Ovary (tissue), 3 donors: ENCODE data around the gene ATAD2B.

Experiments
- CTCF ChIP-seq, 3 donors: fragments of 450-650 bp in 2 of 3; fragments of 200-600 bp in 1 of 3; IDR thresholded peaks; one replicate each; pipeline versions ENCODE4 v1.5.1 to v1.8.0; 2016 to 2022; ENCODE audit warnings: antibody characterized with exemption in 3 of 3, mild to moderate bottlenecking in 1 of 3
- EP300 ChIP-seq: sonication (generic); formaldehyde crosslinking; IDR thresholded peaks from one replicate; pipeline ENCODE4 v1.6.1; 2017; ENCODE audit warnings: antibody characterized with exemption
- POLR2A ChIP-seq: fragments of 450-650 bp; IDR thresholded peaks from one replicate; pipeline ENCODE4 v1.6.1; 2017; ENCODE audit warnings: antibody characterized with exemption, mild to moderate bottlenecking, moderate library complexity
- donor health status: DM: no; HTN: no; CAD: no.

DNA sequence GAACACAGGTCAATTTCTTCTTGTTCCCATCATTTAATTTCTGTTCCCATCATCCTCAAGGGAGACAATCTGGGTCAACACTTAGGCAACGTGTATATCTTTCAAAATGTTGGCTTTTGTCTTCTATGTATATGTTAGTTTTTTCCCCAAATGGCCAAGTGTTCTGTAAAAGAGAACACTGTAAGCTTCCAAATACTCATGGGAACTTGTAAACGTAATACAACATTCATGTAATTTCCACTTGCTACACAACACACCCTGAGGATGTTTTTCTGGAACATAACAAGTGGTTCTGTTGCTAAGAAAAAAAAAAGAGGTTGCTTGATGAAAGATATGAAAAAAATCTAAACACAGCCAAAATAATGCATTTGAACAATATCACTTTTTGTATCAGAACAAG, 149.1 kb downstream of the ATAD2B start:
- no peak for TF ChIP-seq CTCF (IDR thresholded peaks at IDR 0.05)
- no peak for TF ChIP-seq EP300
- TF ChIP-seq POLR2A, result no peak
